ENCODE results near the gene ACER1. TPM values are rescaled to one million over a fixed set of nuclear protein-coding genes. Genes with fewer than 3 reads are reported as not detected.

ACER1 gene
- total and polyA plus RNA-seq, 11 donors, result not detected

DNA sequence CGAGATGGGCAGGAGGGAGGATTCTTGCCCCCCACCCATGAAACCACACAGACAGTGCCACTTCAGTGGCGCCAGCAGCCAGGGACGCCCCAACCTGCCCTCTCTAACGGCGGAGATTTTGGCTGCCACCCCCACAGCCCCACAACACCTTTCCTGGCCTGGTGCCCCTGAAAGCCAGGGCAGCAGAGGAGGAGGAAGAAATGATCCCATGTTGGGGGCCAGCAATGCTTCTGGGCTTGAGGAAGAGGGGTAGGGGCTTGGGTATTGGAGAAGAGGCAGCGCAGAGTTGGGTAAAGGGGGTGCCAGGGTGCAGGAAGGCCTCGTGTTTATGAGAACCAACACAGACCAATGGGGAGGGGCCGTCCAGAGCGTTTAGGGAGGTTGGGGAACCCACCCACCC is 55.4 kb downstream of the ACER1 start:
- intact Hi-C loops (cut with DNase I), result loop anchor here in 5 of 10 donors (2.0 to 10.0 kb wide), 5 partner anchors 41 to 94 kb away; partner anchors contain the start of gene ALKBH7 (in 1 of the 5)
- Histone ChIP-seq H3K4me3 (peak overlapping the region in 3 of 12 donors; percentile 82 to 97 (median 91)), H3K36me3 (no peaks in the 10 kb centered on the region), H3K27ac (peak overlapping the region in 4 of 12 donors; percentile 81 to 90 (median 86)), H3K9me3 (no peaks in the 10 kb centered on the region), H3K4me1 (peaks cover 26 to 67% (median 56%) of the 10 kb centered on the region in 12 donors), H3K27me3 (no peaks in the 10 kb centered on the region)
- WGBS, 4 donors, result 75 to 83% (median 78%) methylated on average over 9 of the region's 9 CpGs
- no peak for ATAC-seq
- no peak for DNase-seq
- TF ChIP-seq POLR2A (IDR thresholded peaks at IDR 0.05), result no peak
- TF ChIP-seq, protein P1, sequence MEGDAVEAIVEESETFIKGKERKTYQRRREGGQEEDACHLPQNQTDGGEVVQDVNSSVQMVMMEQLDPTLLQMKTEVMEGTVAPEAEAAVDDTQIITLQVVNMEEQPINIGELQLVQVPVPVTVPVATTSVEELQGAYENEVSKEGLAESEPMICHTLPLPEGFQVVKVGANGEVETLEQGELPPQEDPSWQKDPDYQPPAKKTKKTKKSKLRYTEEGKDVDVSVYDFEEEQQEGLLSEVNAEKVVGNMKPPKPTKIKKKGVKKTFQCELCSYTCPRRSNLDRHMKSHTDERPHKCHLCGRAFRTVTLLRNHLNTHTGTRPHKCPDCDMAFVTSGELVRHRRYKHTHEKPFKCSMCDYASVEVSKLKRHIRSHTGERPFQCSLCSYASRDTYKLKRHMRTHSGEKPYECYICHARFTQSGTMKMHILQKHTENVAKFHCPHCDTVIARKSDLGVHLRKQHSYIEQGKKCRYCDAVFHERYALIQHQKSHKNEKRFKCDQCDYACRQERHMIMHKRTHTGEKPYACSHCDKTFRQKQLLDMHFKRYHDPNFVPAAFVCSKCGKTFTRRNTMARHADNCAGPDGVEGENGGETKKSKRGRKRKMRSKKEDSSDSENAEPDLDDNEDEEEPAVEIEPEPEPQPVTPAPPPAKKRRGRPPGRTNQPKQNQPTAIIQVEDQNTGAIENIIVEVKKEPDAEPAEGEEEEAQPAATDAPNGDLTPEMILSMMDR (IDR thresholded peaks at IDR 0.05), result no peak

DNA sequence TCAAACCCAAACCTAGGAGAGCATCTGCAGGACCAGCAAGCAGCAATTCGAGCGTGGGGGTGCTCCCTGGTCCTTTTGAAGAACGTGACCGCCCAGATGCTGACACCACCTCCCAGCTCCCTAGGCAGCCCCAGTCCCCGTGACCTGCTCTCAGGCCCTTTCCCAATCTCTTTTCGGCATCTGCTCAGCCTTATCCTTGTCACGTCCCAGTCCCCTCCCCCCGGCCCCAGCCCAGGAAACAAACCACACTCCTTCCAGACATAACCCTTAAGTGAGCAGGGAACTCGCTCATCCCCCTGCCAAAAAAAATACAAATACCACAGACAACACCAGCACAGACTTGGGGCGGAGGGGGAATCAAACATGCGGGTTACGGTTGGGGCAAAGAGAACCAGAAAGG is 57.0 kb downstream of the ACER1 start:
- Histone ChIP-seq H3K36me3 (no peaks in the 10 kb centered on the region), H3K27me3 (no peaks in the 10 kb centered on the region), H3K9me3 (no peaks in the 10 kb centered on the region), H3K27ac (peak overlapping the region in 9 of 12 donors; percentile 7 to 95 (median 47)), H3K4me1 (peaks cover 37 to 83% (median 72%) of the 10 kb centered on the region in 12 donors), H3K4me3 (peak overlapping the region in 2 of 12 donors; percentile 2 to 8)
- WGBS, 4 donors, result 51 to 71% (median 61%) methylated on average over 12 of the region's 12 CpGs
- intact Hi-C loops (cut with DNase I), result loop anchor here in 5 of 10 donors (5.0 to 10.0 kb wide), 4 partner anchors 39 to 96 kb away; partner anchors contain the start of gene ALKBH7 (in 1 of the 5)
- DNase-seq (peak in 3 of 5 donors; percentile 45 to 80 (median 65)), ATAC-seq (no peak)
- no peak for TF ChIP-seq POLR2A (IDR thresholded peaks at IDR 0.05)
- TF ChIP-seq, protein P1 (IDR thresholded peaks at IDR 0.05), result no peak

DNA sequence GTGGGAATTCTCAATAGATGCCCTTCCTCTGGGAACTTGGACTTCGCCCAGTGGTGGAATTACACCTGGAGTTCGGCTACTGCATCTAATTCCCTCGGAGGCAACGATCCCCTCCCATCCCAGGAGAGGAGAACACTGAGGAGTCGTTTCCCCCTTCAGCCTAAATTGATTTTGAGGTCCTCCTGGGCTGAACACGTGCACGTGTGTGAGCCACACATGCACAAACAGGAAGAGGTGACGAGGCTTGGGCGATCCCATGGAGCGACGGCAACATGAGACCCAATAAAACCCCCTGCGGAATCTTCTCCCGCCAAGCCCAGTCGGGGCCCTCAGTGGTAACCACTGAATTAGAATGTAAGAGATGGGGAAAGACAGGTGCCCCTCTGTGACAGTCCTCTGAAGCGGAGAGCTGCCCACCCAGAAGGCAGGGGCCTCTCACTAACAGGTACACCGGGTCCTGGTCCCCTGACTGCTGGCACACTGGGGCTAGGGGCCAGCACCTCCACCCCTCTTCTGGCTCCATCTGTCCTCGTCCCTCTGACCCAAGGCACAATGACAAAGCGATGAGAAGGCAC is 58.2 kb downstream of the ACER1 start:
- Histone ChIP-seq H3K36me3 (peaks cover 0 to 5% (median 2%) of the 10 kb centered on the region in 9 donors), H3K4me1 (peaks cover 46 to 92% (median 83%) of the 10 kb centered on the region in 12 donors), H3K4me3 (peak overlapping the region in 1 of 12 donors; percentile 2), H3K27me3 (no peaks in the 10 kb centered on the region), H3K9me3 (no peaks in the 10 kb centered on the region), H3K27ac (peak overlapping the region in 9 of 12 donors; percentile 7 to 95 (median 90))
- WGBS, 4 donors, result 85 to 87% (median 86%) methylated on average over 18 of the region's 18 CpGs
- intact Hi-C loops (cut with DNase I), result loop anchor here in 5 of 10 donors (5.0 to 10.0 kb wide), 4 partner anchors 38 to 97 kb away; partner anchors contain the start of gene ALKBH7 (in 1 of the 5)
- DNase-seq, result no peak
- TF ChIP-seq POLR2A (IDR thresholded peaks at IDR 0.05), result no peak
- TF ChIP-seq, protein P1 (IDR thresholded peaks at IDR 0.05), result no peak
- no peak for ATAC-seq

DNA sequence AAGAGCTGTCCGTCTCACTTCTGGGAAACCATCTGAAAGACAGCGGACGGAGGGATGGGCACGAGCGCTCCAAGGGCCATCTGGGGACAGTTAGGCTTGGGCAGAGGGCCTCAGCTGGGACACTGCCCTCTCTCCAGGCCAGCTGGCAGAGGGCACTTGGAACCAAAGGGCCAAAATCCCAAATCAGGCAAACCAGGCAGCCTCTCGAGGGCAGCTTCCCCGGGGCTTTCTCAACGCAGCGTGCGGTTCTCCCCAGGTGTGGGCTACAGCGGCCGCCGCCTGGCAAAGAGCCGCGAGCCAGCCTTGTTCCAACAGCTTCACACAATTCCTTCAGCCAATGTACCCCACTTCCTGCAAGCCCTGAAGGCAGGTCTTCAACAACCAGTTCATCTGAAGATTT is 58.7 kb downstream of the ACER1 start:
- 49 to 74% (median 56%) methylated on average over 12 to 15 of the region's 15 CpGs for WGBS, 4 donors
- peak in 1 of 4 donors; percentile 7 for ATAC-seq

More for the DNA sequence above, 58.7 kb downstream of the ACER1 start:
- peaks cover 46 to 95% (median 85%) of the 10 kb centered on the region in 12 donors for H3K4me1 ChIP-seq
- peaks cover 0 to 10% (median 7%) of the 10 kb centered on the region in 9 donors for H3K36me3 ChIP-seq
- peak overlapping the region; percentile 71 to 95 (median 88) for H3K27ac ChIP-seq
- DNase-seq, result no peak
- no peaks in the 10 kb centered on the region for H3K9me3 ChIP-seq
- intact Hi-C loops (cut with DNase I), result loop anchor here (5.0 to 10.0 kb wide), 5 partner anchors 37 to 98 kb away; partner anchors contain the start of gene ALKBH7 (in 1 of the 10)
- TF ChIP-seq, protein P1 (IDR thresholded peaks at IDR 0.05), result no peak
- no peak for TF ChIP-seq POLR2A (IDR thresholded peaks at IDR 0.05)
- no peaks in the 10 kb centered on the region for H3K27me3 ChIP-seq
- H3K4me3 ChIP-seq, result peak overlapping the region in 5 of 12 donors; percentile 2 to 40 (median 32)
